T-cell (primary cell): Measurements from ENCODE around the gene MUCL3. TPM values are rescaled to one million over a fixed set of nuclear protein-coding genes. Genes with fewer than 3 reads are reported as not detected.
A peak's percentile ranks its signal among the peaks of the same experiment; 100 is the strongest.
"Not testable (repeated sequence)": the region's sequence is repeated elsewhere in the genome, so short reads cannot be mapped to it uniquely, and the experiment has no call there.

Experiments
- ATAC-seq, 4 experiments: fragments of 200-7000 bp in 3 of 4; fragments of 150-1000 bp in 1 of 4; cut with Tn5 transposase; replicated peaks in 1 of 4; 1 replicate in 3 of 4; 2 replicates in 1 of 4; pipeline ENCODE4 v1.10.0; 2021; ENCODE audit warnings: moderate library complexity in 3 of 4, mild to moderate bottlenecking in 2 of 4, moderate number of reproducible peaks in 1 of 4
- CTCF ChIA-PET, 2 donors: fragments of 300-600 bp; sonication (Branson Sonifier 250); formaldehyde crosslinking; loops; one replicate each; lab custom pipeline; 2022; ENCODE audit warnings: antibody characterized with exemption in 2 of 2; lab: Charles Lee
- POLR2A ChIA-PET, 2 donors: fragments of 300-600 bp; sonication (Branson Sonifier 250); formaldehyde crosslinking; loops; one replicate each; lab custom pipeline; 2022; ENCODE audit warnings: antibody characterized with exemption in 2 of 2; lab: Charles Lee
- DNase-seq, 35 experiments: peaks; one replicate each; pipeline versions ENCODE4 v3.0.0 to v3.0.0-alpha.2; 2013 to 2023
- H3K27ac ChIP-seq: one replicate; pipeline ENCODE4 v1.5.1; 2013; ENCODE audit warnings: low read length
- H3K27me3 ChIP-seq, 2 experiments: replicated peaks in 1 of 2; 1 replicate in 1 of 2; 2 replicates in 1 of 2; pipeline versions ENCODE4 v1.6.1 to v1.7.0; 2013; ENCODE audit warnings: low read length in 1 of 2, mixed read lengths in 1 of 2; ENCODE audit not compliant: control insufficient read depth in 2 of 2, insufficient read depth in 2 of 2; ENCODE audit errors: extremely low read depth in 1 of 2
- H3K36me3 ChIP-seq, 2 donors: 1 replicate in 1 of 2; 2 replicates in 1 of 2; pipeline versions ENCODE4 v1.6.1 to v1.7.0; 2013; ENCODE audit warnings: low read length in 1 of 2; ENCODE audit not compliant: control insufficient read depth in 2 of 2, insufficient read depth in 1 of 2; ENCODE audit errors: extremely low read depth in 1 of 2
- H3K4me1 ChIP-seq, 2 experiments: 1 replicate in 1 of 2; 2 replicates in 1 of 2; pipeline versions ENCODE4 v1.6.1 to v1.7.0; 2013; ENCODE audit warnings: low read length in 2 of 2, mixed read lengths in 1 of 2; ENCODE audit not compliant: insufficient read depth in 2 of 2, control insufficient read depth in 1 of 2; ENCODE audit errors: extremely low read depth in 1 of 2
- H3K4me3 ChIP-seq, 2 donors: 1 replicate in 1 of 2; 2 replicates in 1 of 2; pipeline versions ENCODE4 v1.5.1 to v1.7.0; 2013; ENCODE audit warnings: mild to moderate bottlenecking in 2 of 2, low read length in 1 of 2, moderate library complexity in 1 of 2; ENCODE audit not compliant: control insufficient read depth in 1 of 2; ENCODE audit errors: extremely low read depth in 1 of 2
- H3K9me3 ChIP-seq: 2 replicates; pipeline ENCODE4 v1.7.0; 2013
- H3K27ac Mint-ChIP-seq, 2 donors: one replicate each; pipeline ENCODE4 v1.8.0; 2020 to 2021; ENCODE audit warnings: mild to moderate bottlenecking in 2 of 2, mixed read lengths in 2 of 2
- H3K27me3 Mint-ChIP-seq, 2 donors: one replicate each; pipeline ENCODE4 v1.8.0; 2021 to 2022; ENCODE audit warnings: mixed read lengths in 2 of 2
- H3K36me3 Mint-ChIP-seq: one replicate; pipeline ENCODE4 v1.8.0; 2021; ENCODE audit warnings: mixed read lengths
- H3K4me1 Mint-ChIP-seq, 3 donors: one replicate each; pipeline ENCODE4 v1.8.0; 2020 to 2022; ENCODE audit warnings: mixed read lengths in 3 of 3, mild to moderate bottlenecking in 1 of 3
- H3K4me3 Mint-ChIP-seq, 3 donors: one replicate each; pipeline ENCODE4 v1.8.0; 2020 to 2022; ENCODE audit warnings: mild to moderate bottlenecking in 3 of 3, mixed read lengths in 3 of 3, moderate library complexity in 3 of 3
- H3K9me3 Mint-ChIP-seq, 3 donors: one replicate each; pipeline ENCODE4 v1.8.0; 2020 to 2022; ENCODE audit warnings: mixed read lengths in 3 of 3
- WGBS: methylation state at CpG from one replicate; pipeline ENCODE4 v1.1.5; 2013; ENCODE audit warnings: missing lambda C conversion rate; ENCODE audit not compliant: insufficient coverage; 5-methylcytosine and 5-hydroxymethylcytosine counted together
- total RNA-seq, 35 experiments: library from RNA in 6 of 35; stranded (reverse) in 6 of 35; fragments of 120-200 nt in 1 of 35; gene quantifications; one replicate each; pipeline versions ENCODE4 v1.2.1 to v1.2.4 and lab custom pipeline; 2013 to 2026

MUCL3 gene
- total RNA-seq, 5 donors from 2014 or later (not counting 1 experiment from before 2014, with no cell fraction given): 0.09 TPM; not detected in 4

GRCh38 chr6:30998785-30999184 is 58.0 kb downstream of the MUCL3 start:
- ATAC-seq (no peak), DNase-seq (no peak)
- Mint-ChIP-seq H3K27ac (no peak overlapping the region), H3K36me3 (no peaks in the 10 kb centered on the region), H3K4me3 (no peak overlapping the region), H3K9me3 (peaks cover 0 to 3% (median 0%) of the 10 kb centered on the region in 3 donors), H3K4me1 (peaks cover 0 to 6% (median 4%) of the 10 kb centered on the region in 3 donors), H3K27me3 (peaks cover 3 to 9% of the 10 kb centered on the region in 2 donors)
- CTCF ChIA-PET: no interaction called here
- Histone ChIP-seq H3K9me3 (no peaks in the 10 kb centered on the region), H3K4me1 (no peaks in the 10 kb centered on the region), H3K36me3 (no peaks in the 10 kb centered on the region), H3K27ac (no peak overlapping the region), H3K4me3 (no peak overlapping the region), H3K27me3 (peaks cover 0 to 14% of the 10 kb centered on the region in 2 experiments)
- POLR2A ChIA-PET: no interaction called here
- WGBS: no CpG with 5 or more reads among the region's 5 CpGs

GRCh38 chr6:31000067-31000860 is 59.5 kb downstream of the MUCL3 start:
- ATAC-seq, H3K4me1 ChIP-seq, H3K36me3 ChIP-seq, H3K4me3 Mint-ChIP-seq, DNase-seq, H3K27ac ChIP-seq, H3K4me3 ChIP-seq, CTCF ChIA-PET, H3K27me3 Mint-ChIP-seq, H3K9me3 ChIP-seq, H3K36me3 Mint-ChIP-seq, H3K27ac Mint-ChIP-seq, POLR2A ChIA-PET, H3K9me3 Mint-ChIP-seq: not testable (repeated sequence)
- peaks cover 4 to 10% (median 9%) of the 10 kb centered on the region in 3 donors for H3K4me1 Mint-ChIP-seq
- peaks cover 0 to 14% of the 10 kb centered on the region in 2 experiments for H3K27me3 ChIP-seq
- WGBS: 88% methylated on average over 19 of the region's 39 CpGs

GRCh38 chr6:31001281-31001888 is 60.6 kb downstream of the MUCL3 start:
- no peak for ATAC-seq
- no peak for DNase-seq
- POLR2A ChIA-PET: no interaction called here
- H3K27me3 ChIP-seq: peaks cover 0 to 17% of the 10 kb centered on the region in 2 experiments
- peaks cover 0 to 3% (median 0%) of the 10 kb centered on the region in 3 donors for H3K9me3 Mint-ChIP-seq
- no peaks in the 10 kb centered on the region for H3K36me3 Mint-ChIP-seq
- no peaks in the 10 kb centered on the region for H3K4me1 ChIP-seq
- no peak overlapping the region for H3K27ac ChIP-seq
- no peaks in the 10 kb centered on the region for H3K9me3 ChIP-seq
- peak overlapping the region in 1 of 3 donors; percentile 13 for H3K4me3 Mint-ChIP-seq
- no peak overlapping the region for H3K4me3 ChIP-seq
- CTCF ChIA-PET: no interaction called here
- WGBS: 57% methylated on average over 12 of the region's 13 CpGs
- peaks cover 4 to 11% (median 10%) of the 10 kb centered on the region in 3 donors for H3K4me1 Mint-ChIP-seq
- no peaks in the 10 kb centered on the region for H3K36me3 ChIP-seq
- no peak overlapping the region for H3K27ac Mint-ChIP-seq
- peaks cover 3 to 15% of the 10 kb centered on the region in 2 donors for H3K27me3 Mint-ChIP-seq

- WGBS: 60% methylated on average over 1 of the region's 2 CpGs
- H3K9me3 Mint-ChIP-seq: peaks cover 0 to 3% (median 0%) of the 10 kb centered on the region in 3 donors
- no peaks in the 10 kb centered on the region for H3K36me3 ChIP-seq
- no peak overlapping the region for H3K27ac Mint-ChIP-seq
- H3K27me3 Mint-ChIP-seq: peaks cover 3 to 17% of the 10 kb centered on the region in 2 donors
- no peaks in the 10 kb centered on the region for H3K4me1 ChIP-seq
- POLR2A ChIA-PET: interaction anchor here in 1 of 2 donors (0.5 kb wide), 1 partner anchor 10 kb away, joined by 3 read pairs; no protein-coding TSS in a partner anchor
- DNase-seq (no peak), ATAC-seq (no peak)
- no peak overlapping the region for H3K4me3 ChIP-seq
- CTCF ChIA-PET: no interaction called here
- no peak overlapping the region for H3K4me3 Mint-ChIP-seq
- H3K4me1 Mint-ChIP-seq: peaks cover 4 to 11% (median 10%) of the 10 kb centered on the region in 3 donors
- peaks cover 0 to 20% of the 10 kb centered on the region in 2 experiments for H3K27me3 ChIP-seq
- no peak overlapping the region for H3K27ac ChIP-seq
- no peaks in the 10 kb centered on the region for H3K9me3 ChIP-seq
- H3K36me3 Mint-ChIP-seq: no peaks in the 10 kb centered on the region
These were observed 61.7 kb downstream of the MUCL3 start for GRCh38 chr6:31002471-31002870.

Other genes with a start within 250 kb of the MUCL3 start
- 1 to 10 TPM; 4.2 to 6.9 (median 5.5) TPM for gene NRM, start 250.0 kb upstream of the MUCL3 start, total RNA-seq
- 10 to 100 TPM; 42.3 to 69.7 (median 53.4) TPM for gene MDC1, start 223.7 kb upstream of the MUCL3 start, total RNA-seq
- gene TUBB, start 220.6 kb upstream of the MUCL3 start, total RNA-seq: 100 to 1,000 TPM; 108 to 246 (median 202) TPM
- 100 to 1,000 TPM in 1 of 5 donors, 10 to 100 TPM in 4; 62.2 to 109 (median 74.2) TPM for gene FLOT1, start 198.3 kb upstream of the MUCL3 start, total RNA-seq
- gene IER3, start 196.4 kb upstream of the MUCL3 start, total RNA-seq: 10 to 100 TPM in 4 of 5 donors, 1 to 10 TPM in 1; 8.9 to 30.8 (median 12.4) TPM
- 10 to 100 TPM in 4 of 5 donors, 1 to 10 TPM in 1; 8.8 to 23.9 (median 19.3) TPM for gene DDR1, start 56.5 kb upstream of the MUCL3 start, total RNA-seq
- 10 to 100 TPM; 15.5 to 39.2 (median 33.3) TPM for gene GTF2H4, start 32.8 kb upstream of the MUCL3 start, total RNA-seq
- gene VARS2, start 26.7 kb upstream of the MUCL3 start, total RNA-seq: 10 to 100 TPM; 25.1 to 55.2 (median 40.9) TPM
- under 1 TPM in 2 of 5 donors, not detected in 3; 0.51 to 0.67 TPM for gene SFTA2, start 8.8 kb upstream of the MUCL3 start, total RNA-seq
- gene MUC21, start 42.7 kb downstream of the MUCL3 start, total RNA-seq: not detected
- not detected for gene MUC22, start 69.5 kb downstream of the MUCL3 start, total RNA-seq
- gene C6orf15, start 171.6 kb downstream of the MUCL3 start, total RNA-seq: not detected
- not detected for gene PSORS1C1, start 173.8 kb downstream of the MUCL3 start, total RNA-seq
- gene CDSN, start 179.5 kb downstream of the MUCL3 start, total RNA-seq: not detected
- gene PSORS1C2, start 198.1 kb downstream of the MUCL3 start, total RNA-seq: not detected
- gene CCHCR1, start 216.8 kb downstream of the MUCL3 start, total RNA-seq: 10 to 100 TPM; 20.7 to 38.6 (median 28.1) TPM
- 10 to 100 TPM in 1 of 5 donors, 1 to 10 TPM in 4; 5.9 to 10.8 (median 9.6) TPM for gene TCF19, start 217.6 kb downstream of the MUCL3 start, total RNA-seq
- 1 to 10 TPM in 3 of 5 donors, under 1 TPM in 1, not detected in 1; 0.61 to 3.9 (median 2.9) TPM for gene POU5F1, start 229.7 kb downstream of the MUCL3 start, total RNA-seq